OCI-LY7 (cell line): ENCODE data around the gene NENF. TPM values are rescaled to one million over a fixed set of nuclear protein-coding genes. Genes with fewer than 3 reads are reported as not detected.

Source experiments
- BruUV-seq: library from RNA; stranded (reverse); fragments of 400-500 nt; replicated peaks from 2 replicates; lab custom pipeline; 2021; lab: Mats Ljungman, UMichigan
- CTCF ChIA-PET: fragments of 300-600 bp; sonication (Branson Sonifier 250); formaldehyde crosslinking; loops from one replicate; lab custom pipeline; 2022; ENCODE audit warnings: antibody characterized with exemption; ENCODE audit not compliant: unreplicated experiment; lab: Charles Lee
- POLR2A ChIA-PET: fragments of 300-600 bp; sonication (Branson Sonifier 250); formaldehyde crosslinking; loops from one replicate; lab custom pipeline; 2022; ENCODE audit warnings: antibody characterized with exemption; lab: Charles Lee
- DNase-seq: peaks from one replicate; pipeline ENCODE4 v3.0.0-alpha.2; 2015; ENCODE audit warnings: low spot score
- H2AFZ ChIP-seq: fragments of 200-600 bp; sonication (generic), shearing (Covaris generic); 2 replicates; pipeline ENCODE4 v1.6.1; 2014; ENCODE audit warnings: mild to moderate bottlenecking, antibody characterized with exemption, low read length, moderate library complexity
- H3K27ac ChIP-seq: fragments of 200-600 bp; sonication (generic); 2 replicates; pipeline ENCODE4 v1.5.1; 2014; ENCODE audit warnings: mixed run types, low read depth, mild to moderate bottlenecking, moderate library complexity, low read length, inconsistent platforms; ENCODE audit not compliant: poor library complexity, severe bottlenecking
- H3K36me3 ChIP-seq: fragments of 200-600 bp; sonication (generic); 2 replicates; pipeline ENCODE4 v1.6.1; 2014; ENCODE audit warnings: mild to moderate bottlenecking, antibody characterized with exemption, low read length, moderate library complexity, mixed read lengths; ENCODE audit not compliant: insufficient read depth
- H3K4me1 ChIP-seq: fragments of 200-600 bp; sonication (generic); 2 replicates; pipeline ENCODE4 v1.5.1; 2014; ENCODE audit warnings: mild to moderate bottlenecking, low read length; ENCODE audit not compliant: insufficient read depth, poor library complexity, severe bottlenecking
- H3K4me2 ChIP-seq: fragments of 200-600 bp; sonication (generic); 2 replicates; pipeline ENCODE4 v1.6.1; 2014; ENCODE audit warnings: mild to moderate bottlenecking, low read length
- H3K4me3 ChIP-seq: fragments of 200-600 bp; sonication (generic); 2 replicates; pipeline ENCODE4 v1.5.1; 2014; ENCODE audit warnings: mild to moderate bottlenecking, low read depth, low read length; ENCODE audit not compliant: poor library complexity, severe bottlenecking
- H3K79me2 ChIP-seq: fragments of 200-600 bp; sonication (generic); 2 replicates; pipeline ENCODE4 v1.6.1; 2016; ENCODE audit warnings: low read depth, mild to moderate bottlenecking, low read length, moderate library complexity, mixed read lengths; ENCODE audit not compliant: insufficient read depth
- H3K9me2 ChIP-seq: fragments of 200-600 bp; sonication (generic); 2 replicates; pipeline ENCODE4 v1.6.1; 2016; ENCODE audit warnings: mild to moderate bottlenecking, low read length, mixed read lengths; ENCODE audit not compliant: insufficient read depth
- H3K9me3 ChIP-seq: fragments of 200-600 bp; sonication (generic); 2 replicates; pipeline ENCODE4 v1.6.1; 2014; ENCODE audit warnings: mild to moderate bottlenecking, mixed run types, low read length, mixed read lengths
- H4K20me1 ChIP-seq: fragments of 200-600 bp; sonication (generic); 2 replicates; pipeline ENCODE4 v1.6.1; 2014; ENCODE audit warnings: mild to moderate bottlenecking, antibody characterized with exemption, low read length, moderate library complexity, mixed read lengths; ENCODE audit not compliant: insufficient read depth
- EZH2phosphoT487 ChIP-seq: fragments of 200-600 bp; sonication (generic); IDR thresholded peaks from 2 replicates; pipeline ENCODE4 v1.6.1; 2018; ENCODE audit warnings: low read depth, borderline replicate concordance, mild to moderate bottlenecking, mixed run types, antibody characterized with exemption, low read length, moderate library complexity, mixed read lengths
- intact Hi-C: fragments of 100-400 bp; cut with micrococcal nuclease; formaldehyde crosslinking; loops from one replicate; pipeline ENCODE4 v1.10.0; 2022; ENCODE audit not compliant: unreplicated experiment
- total RNA-seq, 2 experiments: library from RNA; depleted of rRNA in 1 of 2; stranded (reverse); fragments of >200 nt in 1 of 2; shearing (Covaris generic) in 1 of 2; gene quantifications; 2 replicates each; pipeline ENCODE4 v1.2.3, GENCODE V29; 2014 to 2022
- TF ChIP-seq, protein P1 (sequence below): fragments of 200-600 bp; sonication (generic); conservative IDR thresholded peaks from 2 replicates; pipeline ENCODE4 v1.5.1; 2014; ENCODE audit warnings: mild to moderate bottlenecking, antibody characterized with exemption, low read length, moderate library complexity, mixed read lengths

The NENF gene
- total RNA-seq, 2 experiments from 2014 or later, result 12.7 to 15.5 TPM

DNA sequence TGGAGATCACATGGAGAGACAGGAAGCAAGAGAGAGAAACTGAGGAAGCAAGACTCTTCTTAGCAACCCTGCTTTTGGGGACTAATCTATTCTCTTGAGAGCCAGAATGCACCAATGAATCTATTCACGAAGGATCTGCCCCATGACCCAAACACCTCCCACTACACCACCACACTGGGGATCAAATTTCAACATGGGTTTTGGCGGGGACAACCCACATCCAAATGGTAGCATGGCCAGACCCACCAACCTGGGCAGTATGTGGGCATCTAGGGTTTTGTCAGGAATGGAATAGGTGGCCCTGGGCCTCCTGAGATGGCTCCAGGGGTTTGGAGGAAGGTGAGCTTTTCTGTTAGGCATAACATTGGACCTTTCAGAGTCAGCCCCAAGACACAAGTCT is 33.7 kb downstream of the NENF start:
- Histone ChIP-seq H4K20me1 (no peaks in the 10 kb centered on the region), H3K27ac (no peak overlapping the region), H3K9me2 (no peaks in the 10 kb centered on the region), H3K79me2 (no peaks in the 10 kb centered on the region), H3K36me3 (no peaks in the 10 kb centered on the region), H3K4me3 (no peak overlapping the region), H3K4me2 (no peak overlapping the region), H2AFZ (no peak overlapping the region), H3K4me1 (no peaks in the 10 kb centered on the region), H3K9me3 (no peaks in the 10 kb centered on the region)
- ChIA-PET POLR2A (interaction anchor here (1.0 kb wide), 1 partner anchor 22 kb away, joined by 3 read pairs; no protein-coding TSS in a partner anchor), CTCF (no interaction called here)
- no TSS peak for BruUV-seq
- intact Hi-C loops, result no loop called here
- no peak for TF ChIP-seq EZH2phosphoT487
- no peak for DNase-seq

DNA sequence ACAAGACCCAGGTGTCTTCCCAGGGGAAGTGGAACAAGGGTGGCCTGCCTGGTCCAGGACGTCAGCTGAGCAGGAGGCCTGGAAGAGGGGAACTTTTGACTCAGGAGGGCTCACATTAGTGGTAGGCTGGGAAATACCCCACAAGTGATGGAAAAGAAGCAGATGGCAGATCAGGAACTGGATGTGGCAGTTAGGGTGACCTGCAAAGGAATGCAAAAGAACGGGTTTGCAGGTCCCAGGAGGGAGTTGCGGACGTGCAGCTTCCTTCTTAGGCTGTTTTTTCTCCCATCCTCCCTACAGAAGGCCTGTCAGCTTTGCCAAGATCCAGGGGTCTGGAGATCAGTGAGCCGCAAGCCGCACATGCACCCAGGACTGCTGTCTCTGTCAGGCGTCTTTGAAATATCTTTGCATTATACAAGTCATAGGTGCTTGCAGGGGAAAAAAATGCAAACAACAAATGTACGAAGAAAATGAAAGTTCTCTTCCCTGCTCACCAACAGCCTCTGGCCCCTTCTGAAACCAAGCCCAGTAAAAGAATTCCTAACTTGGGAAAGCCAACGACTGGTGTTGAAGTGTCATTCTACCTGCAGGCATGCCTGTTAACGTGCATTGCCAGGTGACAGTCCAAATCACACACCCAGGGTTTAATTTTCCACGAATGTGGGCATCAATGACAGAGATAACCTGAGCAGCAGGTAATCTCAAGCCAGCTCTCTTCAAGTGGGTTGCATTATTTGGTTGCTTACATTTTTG is 34.4 kb downstream of the NENF start:
- no TSS peak for BruUV-seq
- ChIA-PET POLR2A (no interaction called here), CTCF (no interaction called here)
- Histone ChIP-seq H3K4me3 (no peak overlapping the region), H3K9me3 (no peaks in the 10 kb centered on the region), H3K4me1 (no peaks in the 10 kb centered on the region), H3K36me3 (no peaks in the 10 kb centered on the region), H2AFZ (no peak overlapping the region), H3K9me2 (no peaks in the 10 kb centered on the region), H3K27ac (no peak overlapping the region), H4K20me1 (no peaks in the 10 kb centered on the region), H3K4me2 (no peak overlapping the region), H3K79me2 (no peaks in the 10 kb centered on the region)
- intact Hi-C loops, result no loop called here
- no peak for DNase-seq
- TF ChIP-seq, protein P1, sequence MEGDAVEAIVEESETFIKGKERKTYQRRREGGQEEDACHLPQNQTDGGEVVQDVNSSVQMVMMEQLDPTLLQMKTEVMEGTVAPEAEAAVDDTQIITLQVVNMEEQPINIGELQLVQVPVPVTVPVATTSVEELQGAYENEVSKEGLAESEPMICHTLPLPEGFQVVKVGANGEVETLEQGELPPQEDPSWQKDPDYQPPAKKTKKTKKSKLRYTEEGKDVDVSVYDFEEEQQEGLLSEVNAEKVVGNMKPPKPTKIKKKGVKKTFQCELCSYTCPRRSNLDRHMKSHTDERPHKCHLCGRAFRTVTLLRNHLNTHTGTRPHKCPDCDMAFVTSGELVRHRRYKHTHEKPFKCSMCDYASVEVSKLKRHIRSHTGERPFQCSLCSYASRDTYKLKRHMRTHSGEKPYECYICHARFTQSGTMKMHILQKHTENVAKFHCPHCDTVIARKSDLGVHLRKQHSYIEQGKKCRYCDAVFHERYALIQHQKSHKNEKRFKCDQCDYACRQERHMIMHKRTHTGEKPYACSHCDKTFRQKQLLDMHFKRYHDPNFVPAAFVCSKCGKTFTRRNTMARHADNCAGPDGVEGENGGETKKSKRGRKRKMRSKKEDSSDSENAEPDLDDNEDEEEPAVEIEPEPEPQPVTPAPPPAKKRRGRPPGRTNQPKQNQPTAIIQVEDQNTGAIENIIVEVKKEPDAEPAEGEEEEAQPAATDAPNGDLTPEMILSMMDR, result no peak
- TF ChIP-seq EZH2phosphoT487, result no peak

DNA sequence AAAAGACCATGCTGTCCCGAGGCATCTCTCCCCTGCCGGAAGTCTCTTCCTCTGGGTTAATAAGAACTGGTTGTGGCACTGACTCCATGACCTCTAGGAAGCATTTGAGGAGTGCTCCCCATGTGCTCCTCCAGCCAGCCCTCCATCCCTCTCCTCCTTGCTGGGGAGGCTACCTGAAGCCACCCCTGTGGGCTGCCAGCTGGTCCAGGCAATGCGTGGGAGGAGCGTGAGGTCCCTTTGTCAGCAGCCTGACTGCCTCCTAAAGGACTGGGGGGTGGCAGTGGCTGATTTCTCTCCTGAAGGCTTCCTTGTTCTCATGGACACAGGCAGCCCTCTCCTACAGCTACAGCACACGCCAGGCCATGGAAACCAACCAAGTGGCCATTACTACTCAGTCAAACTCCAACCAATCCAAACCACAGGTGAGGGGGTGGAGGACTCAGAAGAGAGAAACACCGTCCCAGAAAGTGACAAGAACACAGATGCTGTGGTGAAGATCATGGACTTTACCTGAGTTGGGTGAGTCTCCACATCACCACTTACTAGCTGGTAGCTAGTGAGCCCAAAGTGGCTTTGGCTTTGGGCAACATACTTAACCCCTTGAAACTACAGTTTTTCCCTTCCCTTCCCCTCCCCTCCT is 35.2 kb downstream of the NENF start:
- no peak for TF ChIP-seq EZH2phosphoT487
- TF ChIP-seq, protein P1, result no peak
- POLR2A ChIA-PET, result interaction anchor here (0.6 kb wide), 1 partner anchor 252 kb away, joined by 3 read pairs; no protein-coding TSS in a partner anchor
- BruUV-seq, result no TSS peak
- Histone ChIP-seq H3K4me1 (no peaks in the 10 kb centered on the region), H3K36me3 (no peaks in the 10 kb centered on the region), H3K9me3 (no peaks in the 10 kb centered on the region), H3K4me3 (no peak overlapping the region), H3K4me2 (no peak overlapping the region), H2AFZ (no peak overlapping the region), H4K20me1 (no peaks in the 10 kb centered on the region), H3K9me2 (no peaks in the 10 kb centered on the region), H3K27ac (no peak overlapping the region), H3K79me2 (no peaks in the 10 kb centered on the region)
- CTCF ChIA-PET, result no interaction called here
- no peak for DNase-seq
- intact Hi-C loops, result no loop called here
